Measurements from ENCODE around the gene SCAMP4.
A peak's percentile ranks its signal among the peaks of the same experiment; 100 is the strongest.

SCAMP4 gene

GRCh38 chr19:1935484-1936208 lies 30.4 kb downstream of the SCAMP4 start:
- TF ChIP-seq CTCF (IDR thresholded peaks at IDR 0.05; ENCODE audit: low read depth, low read length, missing control alignments): no peak
- in situ Hi-C loops (cut with HindIII; ENCODE audit: low pct_ligation_motif_present, low sequenced_read_pairs): loop anchor here (5.0 kb wide), 1 partner anchor 57 kb away; no protein-coding TSS in a partner anchor
- Histone ChIP-seq H3K27ac (no peak overlapping the region), H3K27me3 (replicated peaks) (no peaks in the 10 kb centered on the region), H3K36me3 (replicated peaks) (no peaks in the 10 kb centered on the region), H3K4me3 (ENCODE audit: low read depth, low read length) (no peak overlapping the region)
- no peak for DNase-seq

GRCh38 chr19:1936430-1936829 lies 31.2 kb downstream of the SCAMP4 start:
- DNase-seq: no peak
- Histone ChIP-seq H3K4me3 (ENCODE audit: low read depth, low read length) (no peak overlapping the region), H3K27me3 (replicated peaks) (no peaks in the 10 kb centered on the region), H3K27ac (no peak overlapping the region), H3K36me3 (replicated peaks) (no peaks in the 10 kb centered on the region)
- no peak for TF ChIP-seq CTCF (IDR thresholded peaks at IDR 0.05; ENCODE audit: low read depth, low read length, missing control alignments)
- in situ Hi-C loops (cut with HindIII; ENCODE audit: low pct_ligation_motif_present, low sequenced_read_pairs): loop anchor here (5.0 kb wide), 1 partner anchor 56 kb away; no protein-coding TSS in a partner anchor

GRCh38 chr19:1936916-1937610 lies 31.9 kb downstream of the SCAMP4 start:
- Histone ChIP-seq H3K27ac (no peak overlapping the region), H3K27me3 (replicated peaks) (no peaks in the 10 kb centered on the region), H3K4me3 (ENCODE audit: low read depth, low read length) (no peak overlapping the region), H3K36me3 (replicated peaks) (no peaks in the 10 kb centered on the region)
- in situ Hi-C loops (cut with HindIII; ENCODE audit: low pct_ligation_motif_present, low sequenced_read_pairs): loop anchor here (5.0 kb wide), 1 partner anchor 55 kb away; no protein-coding TSS in a partner anchor
- DNase-seq: no peak
- TF ChIP-seq CTCF (IDR thresholded peaks at IDR 0.05; ENCODE audit: low read depth, low read length, missing control alignments): no peak

GRCh38 chr19:1938071-1938470 lies 32.9 kb downstream of the SCAMP4 start:
- in situ Hi-C loops (cut with HindIII; ENCODE audit: low pct_ligation_motif_present, low sequenced_read_pairs): loop anchor here (5.0 kb wide), 1 partner anchor 54 kb away; no protein-coding TSS in a partner anchor
- Histone ChIP-seq H3K27ac (no peak overlapping the region), H3K36me3 (replicated peaks) (no peaks in the 10 kb centered on the region), H3K27me3 (replicated peaks) (no peaks in the 10 kb centered on the region), H3K4me3 (ENCODE audit: low read depth, low read length) (no peak overlapping the region)
- no peak for DNase-seq
- TF ChIP-seq CTCF (IDR thresholded peaks at IDR 0.05; ENCODE audit: low read depth, low read length, missing control alignments): no peak

GRCh38 chr19:1941146-1942077 lies 36.2 kb downstream of the SCAMP4 start, which contains the start of gene CSNK1G2:
Gene CSNK1G2, plus strand, starts transcription at chr19:1941172. Its CDS starts 28,601 bp downstream, at chr19:1969773.
- no peak for DNase-seq
- Histone ChIP-seq H3K36me3 (replicated peaks) (no peaks in the 10 kb centered on the region), H3K27me3 (replicated peaks) (no peaks in the 10 kb centered on the region), H3K4me3 (ENCODE audit: low read depth, low read length) (peak within 1 kb of the TSS; percentile 87), H3K27ac (peak within 1 kb of the TSS; percentile 97)
- no peak for TF ChIP-seq CTCF (IDR thresholded peaks at IDR 0.05; ENCODE audit: low read depth, low read length, missing control alignments)
- in situ Hi-C loops (cut with HindIII; ENCODE audit: low pct_ligation_motif_present, low sequenced_read_pairs): no loop called here

Data from brain microvascular endothelial cell (primary cell).